HG03571 (cell line): ENCODE data around the gene PRKG1.
"Not testable (repeated sequence)": the region's sequence is repeated elsewhere in the genome, so short reads cannot be mapped to it uniquely, and the experiment has no call there.

Experiments used
- ATAC-seq: cut with Tn5 transposase; IDR thresholded peaks from one replicate; pipeline ENCODE4 v1.9.1; 2021; ENCODE audit not compliant: unreplicated experiment

Gene PRKG1

GRCh38 chr10:51729822-51730555 lies 655.7 kb downstream of the PRKG1 start:
- no peak for ATAC-seq

GRCh38 chr10:51733057-51733456 lies 658.8 kb downstream of the PRKG1 start:
- ATAC-seq, result no peak

DNA sequence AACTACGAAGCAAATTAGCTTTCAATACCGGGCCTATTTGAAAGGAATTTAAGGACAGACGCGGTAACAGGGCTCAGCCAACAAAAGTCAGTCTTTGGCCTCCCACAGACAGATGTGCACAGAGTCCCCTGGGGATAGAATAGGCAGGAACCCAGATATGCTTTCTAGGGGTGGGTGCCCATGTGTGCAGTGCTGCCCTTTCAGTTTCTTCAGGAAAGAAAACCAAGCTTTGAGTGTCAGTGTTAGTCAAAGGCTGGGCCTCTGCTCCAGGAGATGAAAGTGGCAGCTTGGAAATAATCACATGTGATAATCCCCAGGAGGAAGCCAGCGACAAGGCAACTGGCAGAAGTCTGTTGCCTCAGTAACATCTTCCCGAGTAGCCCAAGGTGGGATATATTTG lies 668.9 kb downstream of the PRKG1 start:
- peak; percentile 94 for ATAC-seq

GRCh38 chr10:51744235-51745000 lies 670.1 kb downstream of the PRKG1 start:
- no peak for ATAC-seq

DNA sequence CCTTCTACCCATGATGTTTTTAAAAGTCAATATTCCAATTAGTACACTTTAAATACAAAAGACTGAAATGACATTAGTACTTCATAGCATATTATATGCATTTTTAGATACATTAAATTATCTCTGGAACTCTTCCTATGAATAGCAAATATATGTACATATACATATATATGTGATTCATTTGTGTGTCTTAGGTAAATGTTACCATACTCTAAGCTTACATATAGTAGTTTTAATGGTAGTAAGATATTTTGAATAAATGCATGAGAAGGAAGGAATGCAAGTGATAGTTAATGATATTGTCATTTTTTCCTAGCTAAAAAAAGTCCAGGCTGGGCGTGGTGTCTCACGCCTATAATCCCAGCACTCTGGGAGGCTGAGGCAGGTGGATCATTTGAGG lies 671.1 kb downstream of the PRKG1 start:
- no peak for ATAC-seq

DNA sequence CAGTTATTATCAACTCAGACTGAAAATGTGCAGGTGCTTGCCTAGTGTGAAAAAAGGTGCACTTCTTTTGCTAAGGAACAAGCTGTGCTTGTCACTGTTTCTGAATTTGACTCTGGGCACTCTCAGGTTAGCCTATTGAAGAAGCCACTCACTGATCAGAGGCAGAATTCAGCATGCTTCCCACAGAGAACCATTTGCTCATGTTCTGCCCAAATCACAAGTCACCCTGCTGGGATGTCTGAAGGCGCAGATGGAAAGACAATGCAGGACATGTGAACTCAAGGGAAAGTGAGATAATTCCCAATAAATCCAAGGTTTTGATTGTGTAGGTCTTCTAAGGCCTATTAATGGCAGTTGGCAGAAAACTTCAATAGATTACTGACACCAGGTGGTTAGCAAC lies 672.9 kb downstream of the PRKG1 start:
- ATAC-seq, result no peak

DNA sequence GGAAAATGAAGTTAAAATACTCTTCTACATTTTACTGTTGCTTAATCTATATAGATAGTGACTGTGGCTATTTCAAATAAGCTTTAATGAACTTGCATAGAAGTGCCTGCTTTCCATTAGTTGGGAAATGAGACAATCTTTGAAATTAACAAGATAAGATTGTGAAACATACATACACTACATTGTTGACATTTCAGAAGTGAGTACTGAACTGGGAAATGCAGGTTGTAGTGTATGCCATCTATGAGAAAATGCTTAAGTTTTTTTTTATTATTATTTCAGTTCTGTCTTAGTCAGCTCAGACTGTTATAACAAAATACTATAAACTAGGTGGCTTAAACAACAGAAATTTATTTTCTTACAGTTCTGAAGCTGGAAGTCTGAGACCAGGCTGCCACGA lies 674.7 kb downstream of the PRKG1 start:
- no peak for ATAC-seq

DNA sequence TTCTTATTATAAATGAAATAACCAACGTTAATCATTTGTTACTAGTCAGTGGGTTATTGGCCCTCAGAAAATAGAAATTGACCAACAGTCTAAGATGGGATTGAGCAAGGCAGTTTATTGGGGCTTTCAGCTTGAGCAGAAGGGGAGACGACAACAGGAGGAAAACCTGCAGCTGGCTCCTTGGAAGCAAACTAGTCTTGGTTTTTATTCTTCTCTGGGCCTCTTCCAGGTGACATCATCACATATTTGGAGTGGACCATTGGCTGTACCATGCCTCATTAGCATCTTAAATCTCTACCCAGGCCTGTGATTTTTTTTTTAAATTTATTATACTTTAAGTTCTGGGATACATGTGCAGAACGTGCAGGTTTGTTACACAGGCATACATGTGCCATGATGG lies 684.1 kb downstream of the PRKG1 start:
- no peak for ATAC-seq

DNA sequence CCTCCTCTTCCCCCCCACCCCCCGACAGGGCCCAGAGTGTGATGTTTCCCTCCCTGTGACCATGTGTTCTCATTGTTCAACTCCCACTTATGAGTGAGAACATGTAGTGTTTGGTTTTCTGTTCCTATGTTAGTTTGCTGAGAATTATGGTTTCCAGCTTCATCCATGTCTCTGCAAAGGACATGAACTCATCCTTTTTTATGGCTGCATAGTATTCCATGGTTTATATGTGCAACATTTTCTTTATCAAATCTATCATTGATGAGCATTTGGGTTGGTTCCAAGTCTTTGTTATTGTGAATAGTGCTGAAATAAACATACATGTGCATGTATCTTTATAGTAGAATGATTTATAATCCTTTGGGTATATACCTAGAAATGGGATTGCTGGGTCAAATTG lies 684.6 kb downstream of the PRKG1 start:
- not testable (repeated sequence) for ATAC-seq

- peak; percentile 42 for ATAC-seq
Measured at GRCh38 chr10:51759896-51760534, 685.7 kb downstream of the PRKG1 start.

- no peak for ATAC-seq
Measured at GRCh38 chr10:51760864-51761640, 686.8 kb downstream of the PRKG1 start.

- ATAC-seq, result no peak
Measured at GRCh38 chr10:51763746-51764145, 689.5 kb downstream of the PRKG1 start.

- ATAC-seq, result no peak
Measured at GRCh38 chr10:51765284-51765971, 691.1 kb downstream of the PRKG1 start.

DNA sequence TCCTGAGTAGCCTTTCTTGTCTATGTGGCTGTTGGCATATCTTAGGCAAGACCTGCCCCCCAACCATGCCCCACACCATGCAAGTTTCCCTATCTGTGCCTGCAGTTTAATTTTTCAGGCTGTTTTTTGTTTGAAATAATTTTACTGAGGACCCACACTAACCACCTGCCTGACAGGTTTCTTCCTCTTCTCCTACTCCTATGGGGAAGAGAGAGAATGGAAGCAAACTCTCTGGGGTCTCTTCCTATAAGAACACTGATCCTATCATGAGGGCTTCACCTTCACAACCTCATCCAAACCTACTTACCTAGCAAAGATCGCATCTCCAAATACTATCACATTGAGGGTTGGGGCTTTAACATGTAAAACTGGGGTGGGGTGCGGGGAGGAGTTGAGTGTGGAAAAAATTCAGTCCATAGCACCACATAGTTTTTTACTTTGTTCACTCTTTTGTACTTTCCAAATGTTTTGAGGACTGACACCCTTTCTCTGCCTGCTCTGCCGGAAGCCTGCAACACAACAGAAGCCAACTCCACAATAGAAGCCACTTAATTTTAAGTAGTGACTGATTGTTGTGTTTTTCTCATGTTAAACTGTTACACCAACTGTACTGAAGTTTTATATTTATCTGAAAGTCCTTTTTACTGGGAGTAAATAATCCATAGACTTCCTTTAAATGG lies 692.3 kb downstream of the PRKG1 start:
- no peak for ATAC-seq

DNA sequence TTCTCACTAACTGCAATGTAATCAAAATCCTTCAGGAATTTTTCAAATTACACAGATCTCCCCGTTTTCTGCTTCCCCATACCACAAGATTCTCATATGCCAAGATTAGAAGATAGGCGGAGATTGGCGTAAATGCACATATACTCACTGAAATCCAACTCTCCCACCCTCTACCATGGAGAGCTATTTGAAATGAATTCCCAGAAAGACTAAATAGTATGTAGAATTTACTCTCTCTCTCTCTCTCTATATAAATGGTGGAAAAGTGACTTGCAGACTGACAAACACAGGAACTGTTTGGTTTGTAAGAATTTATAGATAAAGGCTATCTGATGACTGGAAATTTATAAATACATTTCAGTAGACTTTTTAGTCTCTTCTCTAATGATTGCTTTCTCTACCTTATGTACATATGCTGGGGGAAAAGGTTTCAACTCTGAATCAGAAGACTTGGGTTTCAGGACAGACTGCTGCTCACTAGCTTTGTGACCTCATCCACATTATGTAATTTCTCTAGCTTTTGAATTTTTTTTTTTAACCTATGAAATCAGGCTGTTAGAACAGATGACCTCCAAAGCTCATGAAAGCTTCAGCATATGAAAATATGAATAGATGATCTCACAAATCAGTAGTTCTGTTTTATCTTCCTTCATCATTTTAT lies 692.9 kb downstream of the PRKG1 start:
- no peak for ATAC-seq

DNA sequence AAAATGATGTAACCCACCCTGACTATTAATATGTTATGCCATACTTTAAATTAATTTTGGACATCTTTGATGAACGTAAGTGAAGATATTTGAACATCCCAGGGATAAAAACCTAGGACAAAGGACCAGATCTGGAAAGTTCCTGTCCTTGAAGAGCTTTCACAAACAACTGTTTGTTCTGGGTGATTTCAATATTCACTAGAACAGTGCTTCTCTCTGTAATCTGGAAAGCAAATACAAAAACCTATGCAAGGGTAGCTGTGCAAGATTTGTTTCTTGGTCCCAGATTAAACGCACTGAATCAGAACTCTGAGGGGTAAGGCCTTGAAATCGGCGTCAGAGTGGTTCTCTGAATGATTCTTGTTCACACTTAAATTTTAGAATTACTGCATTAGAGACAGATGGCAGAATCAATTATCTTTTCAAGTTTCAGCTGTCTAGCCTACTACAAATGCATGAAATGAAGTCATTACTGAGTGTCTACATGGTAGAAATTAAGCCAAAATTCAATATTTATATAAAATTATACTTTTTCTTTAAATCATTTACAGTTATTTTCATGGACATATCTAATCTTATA lies 694.7 kb downstream of the PRKG1 start:
- no peak for ATAC-seq

DNA sequence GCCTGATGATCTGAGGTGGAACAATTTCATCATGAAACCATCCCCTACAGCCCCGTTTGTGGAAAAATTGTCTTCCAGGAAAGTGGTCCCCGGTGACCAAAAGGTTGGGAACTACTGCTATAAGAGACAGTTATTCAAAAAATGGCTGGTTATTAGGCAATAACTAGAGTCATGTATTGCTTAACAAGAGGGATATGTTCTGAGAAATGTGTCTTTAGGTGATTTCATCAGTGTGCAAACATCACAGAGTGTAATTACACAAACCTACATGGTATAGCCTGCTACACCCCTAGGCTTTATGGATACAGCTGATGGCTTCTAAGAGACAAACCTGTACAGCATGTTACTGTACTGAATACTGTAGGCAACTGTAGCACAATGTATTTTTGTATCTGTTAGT lies 696.4 kb downstream of the PRKG1 start:
- ATAC-seq, result no peak

DNA sequence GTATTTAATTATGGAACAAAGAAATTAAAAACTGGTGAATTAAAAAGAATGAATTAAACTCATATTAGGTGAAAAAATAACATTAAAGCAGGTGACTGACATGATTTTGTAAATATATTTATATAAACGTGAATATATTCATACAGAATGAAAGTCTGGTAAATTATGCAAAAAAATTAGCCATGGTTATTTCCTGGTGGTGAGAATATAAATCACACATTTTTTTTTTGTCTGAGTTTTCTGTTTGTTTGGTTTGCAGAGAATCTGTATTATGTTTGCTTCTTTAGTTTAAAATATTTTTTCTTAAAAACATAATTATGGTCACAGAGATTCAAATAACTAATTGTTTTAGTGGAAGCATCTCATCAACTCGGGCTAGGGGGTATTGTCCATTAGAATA lies 698.1 kb downstream of the PRKG1 start:
- ATAC-seq, result no peak

- ATAC-seq, result no peak
Measured at GRCh38 chr10:51773681-51774080, 699.4 kb downstream of the PRKG1 start.
